Astrocyte (in vitro differentiated cells and primary cell): Measurements from ENCODE around the gene SYT3. TPM values are rescaled to one million over a fixed set of nuclear protein-coding genes. Genes with fewer than 3 reads are reported as not detected.
A peak's percentile ranks its signal among the peaks of the same experiment; 100 is the strongest.

Experiments used
- DNase-seq: peaks from one replicate; pipeline ENCODE4 v3.0.0-alpha.2; 2010; ENCODE audit warnings: low read depth
- FAIRE-seq: peaks from 2 replicates; lab custom pipeline; 2011; peaks lifted over from hg19 to GRCh38; lab: Jason Lieb, UNC
- H2AFZ ChIP-seq: 2 replicates; pipeline ENCODE4 v1.6.0; 2012; ENCODE audit warnings: low read depth, low read length, inconsistent platforms
- H3K27ac ChIP-seq: 2 replicates; pipeline ENCODE4 v1.5.1; 2011; ENCODE audit warnings: low read depth, low read length, inconsistent platforms
- H3K27me3 ChIP-seq: 2 replicates; pipeline ENCODE4 v1.6.0; 2011; ENCODE audit warnings: low read length, inconsistent platforms; ENCODE audit not compliant: insufficient read depth
- H3K36me3 ChIP-seq: 2 replicates; pipeline ENCODE4 v1.5.1; 2011; ENCODE audit warnings: low read length, inconsistent platforms; ENCODE audit not compliant: insufficient read depth
- H3K4me1 ChIP-seq: 2 replicates; pipeline ENCODE4 v1.5.1; 2011; ENCODE audit warnings: low read length, inconsistent platforms; ENCODE audit not compliant: insufficient read depth
- H3K4me2 ChIP-seq: 2 replicates; pipeline ENCODE4 v1.6.0; 2012; ENCODE audit warnings: low read length, inconsistent platforms
- H3K4me3 ChIP-seq: 2 replicates; pipeline ENCODE4 v1.5.1; 2011; ENCODE audit warnings: low read depth, mild to moderate bottlenecking, low read length, inconsistent platforms; ENCODE audit not compliant: insufficient read depth
- H3K79me2 ChIP-seq: 2 replicates; pipeline ENCODE4 v1.6.0; 2012; ENCODE audit warnings: mild to moderate bottlenecking, low read length, inconsistent platforms; ENCODE audit not compliant: insufficient read depth
- H3K9ac ChIP-seq: 2 replicates; pipeline ENCODE4 v1.6.0; 2012; ENCODE audit warnings: mild to moderate bottlenecking, low read length, inconsistent platforms
- H3K9me3 ChIP-seq: 2 replicates; pipeline ENCODE4 v1.5.1; 2012; ENCODE audit warnings: low read depth, mild to moderate bottlenecking, low read length, inconsistent platforms; ENCODE audit not compliant: insufficient read depth
- H4K20me1 ChIP-seq: 2 replicates; pipeline ENCODE4 v1.6.0; 2012; ENCODE audit warnings: low read length, inconsistent platforms; ENCODE audit not compliant: insufficient read depth
- H3K27ac Mint-ChIP-seq: one replicate; pipeline ENCODE4 v1.8.0; 2021; ENCODE audit warnings: mild to moderate bottlenecking, mixed read lengths; ENCODE audit not compliant: unreplicated experiment
- H3K27me3 Mint-ChIP-seq: one replicate; pipeline ENCODE4 v1.8.0; 2021; ENCODE audit warnings: low read depth, mixed read lengths; ENCODE audit not compliant: unreplicated experiment
- H3K36me3 Mint-ChIP-seq: one replicate; pipeline ENCODE4 v1.8.0; 2021; ENCODE audit warnings: low read depth, mixed read lengths; ENCODE audit not compliant: unreplicated experiment
- H3K4me1 Mint-ChIP-seq: one replicate; pipeline ENCODE4 v1.8.0; 2021; ENCODE audit warnings: low read depth, mixed read lengths; ENCODE audit not compliant: unreplicated experiment
- H3K4me3 Mint-ChIP-seq: one replicate; pipeline ENCODE4 v1.8.0; 2021; ENCODE audit warnings: mild to moderate bottlenecking, moderate library complexity, mixed read lengths; ENCODE audit not compliant: unreplicated experiment
- H3K9me3 Mint-ChIP-seq: one replicate; pipeline ENCODE4 v1.8.0; 2021; ENCODE audit warnings: mild to moderate bottlenecking, mixed read lengths; ENCODE audit not compliant: unreplicated experiment
- EZH2 ChIP-seq: IDR thresholded peaks from 2 replicates; pipeline ENCODE4 v1.6.1; 2012; ENCODE audit warnings: mild to moderate bottlenecking, low read length, inconsistent platforms; ENCODE audit not compliant: insufficient read depth
- total RNA-seq: library from RNA; stranded (reverse); gene quantifications from 2 replicates; pipeline ENCODE4 v1.2.1, GENCODE V29; 2021
- TF ChIP-seq, protein P1 (sequence below): IDR thresholded peaks from 2 replicates; pipeline ENCODE4 v1.5.1; 2011; ENCODE audit warnings: low read depth, mild to moderate bottlenecking, inconsistent platforms, low read length, moderate library complexity; ENCODE audit not compliant: insufficient read depth

Gene SYT3
- total RNA-seq, 1 donor from 2014 or later, result not detected

DNA sequence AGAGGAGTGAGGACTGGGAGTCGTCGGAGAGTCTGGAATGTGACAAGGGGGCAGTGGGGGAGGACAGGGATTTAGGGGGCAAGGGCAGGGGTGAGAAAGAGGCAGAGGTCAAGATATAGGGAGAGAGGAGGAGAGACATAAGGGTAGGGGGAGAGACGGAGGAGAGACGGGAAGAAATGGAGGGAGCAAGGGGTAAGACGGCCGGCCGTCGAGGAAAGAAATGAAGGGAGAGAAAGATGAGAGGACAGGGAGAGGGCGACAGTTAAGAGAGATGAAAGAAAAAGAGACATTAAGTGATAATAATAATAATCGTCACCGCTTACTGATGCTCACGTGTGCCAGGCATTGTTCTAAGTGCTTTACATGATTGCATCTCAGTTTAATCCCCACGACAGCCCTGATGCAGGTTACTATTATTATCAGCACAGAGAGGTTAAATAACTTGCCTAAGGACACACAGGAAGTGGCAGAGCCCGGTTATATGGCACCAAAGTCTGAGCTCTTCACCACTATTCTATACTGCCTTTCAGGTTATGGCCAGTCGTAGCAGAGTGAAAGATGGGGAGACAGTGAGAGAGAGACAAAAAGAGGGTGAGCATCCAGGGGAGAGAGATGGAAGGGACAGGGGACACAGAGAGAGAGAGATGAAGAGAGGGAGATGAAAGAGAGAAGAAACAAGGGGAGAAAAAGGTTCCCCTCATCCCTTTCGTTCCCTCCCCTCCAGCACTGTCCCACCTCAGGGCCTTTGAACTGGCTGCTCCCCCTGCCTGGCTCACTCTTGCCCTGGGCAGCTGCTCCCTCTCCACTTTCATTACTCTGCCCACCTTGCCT lies 23.2 kb upstream of the SYT3 start:
- Mint-ChIP-seq H3K4me3 (no peak overlapping the region), H3K9me3 (peaks cover 15% of the 10 kb centered on the region), H3K27ac (no peak overlapping the region), H3K36me3 (no peaks in the 10 kb centered on the region), H3K4me1 (no peaks in the 10 kb centered on the region), H3K27me3 (no peaks in the 10 kb centered on the region)
- H3K4me3 ChIP-seq, result no peak overlapping the region
- no peak for FAIRE-seq
- no peaks in the 10 kb centered on the region for H3K36me3 ChIP-seq
- H3K27me3 ChIP-seq, result peaks cover 9% of the 10 kb centered on the region
- no peak overlapping the region for H3K9ac ChIP-seq
- H2AFZ ChIP-seq, result no peak overlapping the region
- H4K20me1 ChIP-seq, result no peaks in the 10 kb centered on the region
- no peaks in the 10 kb centered on the region for H3K4me1 ChIP-seq
- no peaks in the 10 kb centered on the region for H3K79me2 ChIP-seq
- no peak overlapping the region for H3K4me2 ChIP-seq
- DNase-seq, result no peak
- no peak overlapping the region for H3K27ac ChIP-seq
- no peak for TF ChIP-seq EZH2
- TF ChIP-seq, protein P1, sequence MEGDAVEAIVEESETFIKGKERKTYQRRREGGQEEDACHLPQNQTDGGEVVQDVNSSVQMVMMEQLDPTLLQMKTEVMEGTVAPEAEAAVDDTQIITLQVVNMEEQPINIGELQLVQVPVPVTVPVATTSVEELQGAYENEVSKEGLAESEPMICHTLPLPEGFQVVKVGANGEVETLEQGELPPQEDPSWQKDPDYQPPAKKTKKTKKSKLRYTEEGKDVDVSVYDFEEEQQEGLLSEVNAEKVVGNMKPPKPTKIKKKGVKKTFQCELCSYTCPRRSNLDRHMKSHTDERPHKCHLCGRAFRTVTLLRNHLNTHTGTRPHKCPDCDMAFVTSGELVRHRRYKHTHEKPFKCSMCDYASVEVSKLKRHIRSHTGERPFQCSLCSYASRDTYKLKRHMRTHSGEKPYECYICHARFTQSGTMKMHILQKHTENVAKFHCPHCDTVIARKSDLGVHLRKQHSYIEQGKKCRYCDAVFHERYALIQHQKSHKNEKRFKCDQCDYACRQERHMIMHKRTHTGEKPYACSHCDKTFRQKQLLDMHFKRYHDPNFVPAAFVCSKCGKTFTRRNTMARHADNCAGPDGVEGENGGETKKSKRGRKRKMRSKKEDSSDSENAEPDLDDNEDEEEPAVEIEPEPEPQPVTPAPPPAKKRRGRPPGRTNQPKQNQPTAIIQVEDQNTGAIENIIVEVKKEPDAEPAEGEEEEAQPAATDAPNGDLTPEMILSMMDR, result no peak
- H3K9me3 ChIP-seq, result no peaks in the 10 kb centered on the region

- H3K9me3 ChIP-seq, result no peaks in the 10 kb centered on the region
- DNase-seq (no peak), FAIRE-seq (no peak)
- Mint-ChIP-seq H3K27me3 (no peaks in the 10 kb centered on the region), H3K4me1 (no peaks in the 10 kb centered on the region), H3K36me3 (no peaks in the 10 kb centered on the region), H3K9me3 (peaks cover 18% of the 10 kb centered on the region), H3K27ac (peak overlapping the region; percentile 18), H3K4me3 (no peak overlapping the region)
- no peak overlapping the region for H3K27ac ChIP-seq
- TF ChIP-seq, protein P1, result no peak
- TF ChIP-seq EZH2, result no peak
- H3K9ac ChIP-seq, result no peak overlapping the region
- no peak overlapping the region for H2AFZ ChIP-seq
- no peaks in the 10 kb centered on the region for H4K20me1 ChIP-seq
- no peaks in the 10 kb centered on the region for H3K79me2 ChIP-seq
- H3K36me3 ChIP-seq, result no peaks in the 10 kb centered on the region
- H3K27me3 ChIP-seq, result peaks cover 7% of the 10 kb centered on the region
- H3K4me1 ChIP-seq, result peaks cover 3% of the 10 kb centered on the region
- H3K4me2 ChIP-seq, result no peak overlapping the region
- H3K4me3 ChIP-seq, result no peak overlapping the region
These were observed 22.3 kb upstream of the SYT3 start for GRCh38 chr19:50661766-50662650.
